ENCODE data around the gene POMGNT1.
"Not testable (repeated sequence)": the region's sequence is repeated elsewhere in the genome, so short reads cannot be mapped to it uniquely, and the experiment has no call there.

The POMGNT1 gene

GRCh38 chr1:46197964-46198811 lies at the start of gene POMGNT1:
Gene POMGNT1, minus strand, starts transcription at chr1:46198434. Its CDS starts 613 bp downstream, at chr1:46197821.
- in situ Hi-C loops (cut with MboI; ENCODE audit: low sequenced_read_pairs) = no loop called here

DNA sequence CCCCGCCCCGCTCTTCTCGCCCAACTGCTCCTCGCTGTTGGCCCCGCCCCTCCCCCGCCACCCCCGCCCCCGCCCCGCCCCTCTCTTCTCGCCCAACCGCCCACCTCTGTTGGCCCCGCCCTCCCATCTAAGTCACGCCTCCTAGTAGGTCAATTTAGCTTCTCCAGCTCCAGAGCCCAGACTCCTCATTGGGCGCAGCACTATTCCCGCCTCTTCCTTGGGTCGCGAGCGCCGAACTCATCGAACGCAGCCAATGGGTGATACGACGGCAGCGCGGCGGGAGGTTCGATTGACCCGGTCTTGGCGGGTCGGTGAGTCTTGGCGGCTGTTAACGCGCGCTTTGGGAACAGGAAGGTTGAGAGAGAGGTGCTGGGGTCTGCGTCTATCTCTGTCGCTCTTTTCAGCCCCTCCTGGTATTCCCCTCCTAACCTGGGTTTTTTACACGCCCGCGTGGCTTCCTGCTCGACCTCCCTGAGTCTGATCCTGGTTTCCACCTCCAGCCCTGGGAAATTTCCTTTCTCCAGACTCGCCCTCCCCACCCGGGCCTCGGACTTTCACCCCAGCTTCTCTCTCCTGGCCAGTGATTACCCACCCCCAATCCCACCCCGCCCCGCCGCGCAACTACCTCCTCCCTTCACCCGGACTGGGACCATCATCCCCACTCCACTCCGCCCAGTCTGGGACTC lies 49.3 kb upstream of the POMGNT1 start, which contains the start of gene RAD54L:
RAD54L (plus strand) TSS at position 328 of the 686 bp plus-strand sequence. CDS start 643 bp downstream, outside the sequence.
- in situ Hi-C loops (cut with MboI; ENCODE audit: low sequenced_read_pairs) = no loop called here

DNA sequence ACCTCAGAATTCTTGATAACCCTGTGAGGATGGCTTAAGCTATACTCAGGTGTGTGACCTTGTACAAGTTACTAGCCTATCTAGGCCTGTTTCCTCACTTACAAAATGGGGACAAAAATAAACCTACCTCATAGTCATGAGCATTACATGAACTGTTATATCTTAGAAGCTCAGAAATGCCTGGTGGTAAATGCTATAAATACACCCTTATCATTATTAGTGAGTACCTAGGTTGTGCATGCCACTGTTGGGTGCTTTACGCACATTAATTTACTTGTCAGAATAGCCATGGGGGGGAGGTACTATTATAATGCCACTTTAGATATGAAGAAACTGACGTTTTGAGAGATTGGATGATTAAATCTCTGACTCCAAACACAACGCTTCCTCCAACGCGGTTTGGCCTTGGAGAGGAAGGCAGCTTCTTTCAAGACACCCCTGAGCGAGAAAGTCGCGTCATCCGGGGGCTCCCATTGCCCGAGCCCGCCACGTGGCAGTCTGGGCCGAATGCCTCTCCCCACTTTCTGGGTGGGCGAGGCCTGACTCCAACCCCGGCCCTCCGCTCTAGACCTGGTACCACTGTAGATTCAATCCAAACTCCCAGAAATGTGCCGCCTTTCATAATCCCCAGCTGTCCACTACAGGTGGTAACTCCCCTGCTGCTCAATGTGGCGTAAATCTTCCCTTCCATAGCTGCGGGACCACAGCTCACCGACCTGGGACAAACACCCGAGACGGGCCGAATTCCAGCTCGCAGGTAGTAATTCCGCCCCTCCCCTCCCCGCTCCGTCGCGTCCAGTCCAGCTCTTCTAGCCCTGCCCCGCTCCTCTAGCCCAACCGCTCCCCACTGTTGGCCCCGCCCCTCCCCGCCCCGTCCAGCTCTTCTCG lies 48.6 kb upstream of the POMGNT1 start:
- in situ Hi-C loops (cut with MboI; ENCODE audit: low sequenced_read_pairs) = no loop called here

- in situ Hi-C loops (cut with MboI; ENCODE audit: low sequenced_read_pairs) = not testable (repeated sequence)
Measured at GRCh38 chr1:46246136-46246535, 47.9 kb upstream of the POMGNT1 start.

GRCh38 chr1:46244656-46245371 lies 46.6 kb upstream of the POMGNT1 start:
- in situ Hi-C loops (cut with MboI; ENCODE audit: low sequenced_read_pairs) = no loop called here

DNA sequence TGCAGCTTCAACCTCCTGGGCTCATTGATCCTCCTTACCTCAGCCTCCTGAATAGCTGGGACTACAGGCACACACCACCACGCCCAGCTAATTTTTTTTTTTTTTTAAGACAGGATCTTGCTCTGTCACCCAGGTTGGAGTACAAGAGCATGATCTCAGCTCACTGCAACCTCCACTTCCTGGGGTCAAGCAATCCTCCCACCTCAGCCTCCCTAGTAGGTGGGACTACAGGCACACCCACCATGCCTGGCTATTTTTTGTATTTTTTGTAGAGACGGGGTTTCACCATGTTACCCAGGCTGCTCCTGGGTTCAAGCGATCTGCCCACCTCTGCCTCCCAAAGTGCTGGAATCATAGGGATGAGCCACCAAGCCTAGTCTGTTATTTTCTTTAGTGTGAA lies 45.6 kb upstream of the POMGNT1 start:
- in situ Hi-C loops (cut with MboI; ENCODE audit: low sequenced_read_pairs) = not testable (repeated sequence)

GRCh38 chr1:46242918-46243317 lies 44.7 kb upstream of the POMGNT1 start:
- in situ Hi-C loops (cut with MboI; ENCODE audit: low sequenced_read_pairs) = no loop called here

- in situ Hi-C loops (cut with MboI; ENCODE audit: low sequenced_read_pairs) = not testable (repeated sequence)
Measured at GRCh38 chr1:46241733-46242132, 43.5 kb upstream of the POMGNT1 start.

GRCh38 chr1:46238865-46239264 lies 40.6 kb upstream of the POMGNT1 start:
- in situ Hi-C loops (cut with MboI; ENCODE audit: low sequenced_read_pairs) = not testable (repeated sequence)

DNA sequence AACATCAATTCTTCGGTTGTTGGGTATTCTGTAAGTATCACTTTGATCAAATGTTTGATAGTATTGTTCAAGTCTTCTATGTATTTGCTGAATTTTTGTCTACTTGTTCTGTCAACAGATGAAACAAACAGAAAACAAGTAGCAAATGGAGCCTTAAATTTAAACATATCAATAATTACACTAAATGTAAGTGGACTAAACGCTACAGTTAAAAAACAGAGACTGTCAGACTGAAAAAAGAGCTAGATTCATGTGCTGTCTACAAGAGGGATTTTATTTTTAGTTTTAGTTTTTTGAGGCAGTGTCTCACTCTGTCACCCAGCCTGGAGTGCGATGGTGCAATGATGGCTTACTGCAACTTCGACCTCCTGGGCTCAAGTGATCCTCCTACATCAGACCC lies 38.6 kb upstream of the POMGNT1 start:
- in situ Hi-C loops (cut with MboI; ENCODE audit: low sequenced_read_pairs) = no loop called here

DNA sequence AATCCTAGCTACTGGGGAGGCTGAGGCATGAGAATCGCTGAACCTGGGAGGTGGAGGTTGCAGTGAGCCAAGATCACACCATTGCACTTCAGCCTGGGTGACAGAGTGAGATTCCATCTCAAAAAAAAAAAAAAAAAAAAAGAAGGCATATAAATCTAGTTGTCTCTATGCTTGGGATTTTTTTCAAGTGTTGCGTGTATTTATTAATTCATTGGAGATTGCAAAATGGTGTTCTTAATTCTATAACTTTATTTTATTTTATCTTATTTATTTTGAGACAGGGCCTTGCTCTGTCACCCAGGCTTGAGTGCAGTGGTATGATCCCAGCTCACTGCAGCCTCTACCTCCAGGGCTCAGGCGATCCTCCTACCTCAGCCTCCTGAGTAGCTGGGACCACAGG lies 33.0 kb upstream of the POMGNT1 start:
- in situ Hi-C loops (cut with MboI; ENCODE audit: low sequenced_read_pairs) = not testable (repeated sequence)

DNA sequence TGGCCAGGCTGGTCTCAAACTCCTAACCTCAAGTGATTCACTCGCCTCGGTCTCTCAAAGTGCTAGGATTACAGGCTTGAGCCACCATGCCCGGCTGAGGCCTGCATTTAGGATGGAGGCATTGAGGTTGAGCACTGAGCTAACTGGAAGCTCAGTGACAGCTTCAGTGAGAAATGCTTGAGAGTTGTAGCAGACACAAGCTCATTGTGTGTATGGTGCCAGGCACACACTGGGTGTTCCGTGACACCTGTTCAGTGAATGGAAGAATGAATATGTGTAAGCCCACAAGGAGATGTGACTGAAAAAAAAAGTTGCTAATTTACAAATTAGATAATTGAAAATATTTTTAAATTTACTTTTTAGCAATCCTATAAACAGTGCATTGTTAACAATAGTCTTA lies 26.7 kb upstream of the POMGNT1 start:
- in situ Hi-C loops (cut with MboI; ENCODE audit: low sequenced_read_pairs) = no loop called here

DNA sequence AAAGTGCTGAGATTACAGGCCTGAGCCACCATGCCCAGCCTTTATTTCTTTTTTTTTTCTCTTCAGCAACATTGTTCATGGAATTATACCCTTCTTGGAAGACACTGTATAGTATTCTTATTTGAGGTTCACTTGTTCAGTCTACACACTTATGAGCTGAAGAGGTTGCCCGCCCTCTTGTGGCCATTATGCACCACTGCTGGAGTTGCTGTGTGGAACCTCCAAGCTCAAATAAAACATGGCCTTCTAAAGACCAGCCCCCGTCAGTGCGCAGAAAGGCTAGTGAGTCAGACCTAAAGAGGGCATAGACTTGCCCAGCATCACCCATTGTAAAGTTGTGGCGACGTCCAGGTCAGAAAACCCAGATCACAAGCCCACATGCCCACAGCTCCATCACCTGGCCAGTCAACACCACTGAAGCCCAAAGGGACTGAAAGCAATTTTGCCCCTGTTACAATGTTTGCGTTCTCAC lies 25.3 kb upstream of the POMGNT1 start:
- in situ Hi-C loops (cut with MboI; ENCODE audit: low sequenced_read_pairs) = no loop called here

DNA sequence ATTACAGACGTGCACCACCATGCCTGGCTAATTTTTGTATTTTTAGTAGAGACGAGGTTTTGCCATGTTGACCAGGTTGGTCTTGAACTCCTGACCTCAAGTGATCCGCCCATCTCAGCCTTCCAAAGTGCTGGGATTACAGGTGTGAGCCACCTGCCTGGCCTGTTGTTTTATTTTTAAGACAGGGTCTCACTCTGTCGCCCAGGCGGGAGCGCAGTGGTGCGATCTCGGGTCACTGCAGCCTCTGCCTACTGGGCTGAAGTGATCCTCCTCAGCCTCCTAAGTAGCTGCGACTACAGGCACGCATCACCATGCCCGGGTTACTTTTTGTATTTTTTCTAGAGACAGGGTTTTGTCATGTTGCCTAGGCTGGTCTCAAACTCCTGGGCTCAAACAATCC lies 24.8 kb upstream of the POMGNT1 start:
- in situ Hi-C loops (cut with MboI; ENCODE audit: low sequenced_read_pairs) = not testable (repeated sequence)

DNA sequence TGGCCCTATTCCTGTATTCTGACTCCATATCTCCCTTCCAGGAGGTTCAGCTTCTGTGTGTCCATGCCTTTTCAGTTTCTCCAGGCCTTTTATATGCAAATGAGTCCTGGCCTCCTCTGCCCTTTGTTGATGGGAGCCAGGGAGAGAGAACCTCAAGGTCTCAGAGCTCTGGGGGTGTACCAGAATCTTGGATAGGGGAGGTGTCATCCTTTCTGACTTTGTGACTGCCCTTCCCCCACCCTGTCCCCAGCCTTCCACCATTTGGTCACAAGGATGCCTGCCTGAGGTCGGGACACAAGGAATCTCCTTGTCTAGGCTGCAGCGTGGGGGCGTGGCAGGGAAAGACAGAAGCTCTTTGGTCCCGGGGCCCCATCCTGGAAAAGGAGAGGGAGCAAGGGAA lies 23.5 kb upstream of the POMGNT1 start:
- in situ Hi-C loops (cut with MboI; ENCODE audit: low sequenced_read_pairs) = no loop called here

DNA sequence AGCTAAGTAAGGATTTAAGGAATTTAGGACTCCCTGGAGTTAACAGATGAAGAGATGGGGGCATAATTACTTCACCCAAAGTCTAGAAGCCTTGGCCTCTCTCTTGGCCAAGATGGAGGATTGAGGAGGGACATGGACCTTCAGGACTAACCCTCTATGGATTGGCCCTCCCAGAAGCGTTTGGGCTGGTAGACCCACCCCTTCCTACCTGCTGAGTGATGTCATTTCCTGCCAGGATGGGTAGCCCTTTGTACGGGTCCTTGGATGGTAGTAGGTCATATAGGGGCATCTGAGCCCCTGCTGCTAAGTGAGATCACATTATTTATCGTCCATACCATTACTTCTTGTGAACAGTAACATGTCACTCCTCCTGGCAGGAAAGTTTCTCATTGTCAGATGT lies 22.6 kb upstream of the POMGNT1 start:
- in situ Hi-C loops (cut with MboI; ENCODE audit: low sequenced_read_pairs) = no loop called here

DNA sequence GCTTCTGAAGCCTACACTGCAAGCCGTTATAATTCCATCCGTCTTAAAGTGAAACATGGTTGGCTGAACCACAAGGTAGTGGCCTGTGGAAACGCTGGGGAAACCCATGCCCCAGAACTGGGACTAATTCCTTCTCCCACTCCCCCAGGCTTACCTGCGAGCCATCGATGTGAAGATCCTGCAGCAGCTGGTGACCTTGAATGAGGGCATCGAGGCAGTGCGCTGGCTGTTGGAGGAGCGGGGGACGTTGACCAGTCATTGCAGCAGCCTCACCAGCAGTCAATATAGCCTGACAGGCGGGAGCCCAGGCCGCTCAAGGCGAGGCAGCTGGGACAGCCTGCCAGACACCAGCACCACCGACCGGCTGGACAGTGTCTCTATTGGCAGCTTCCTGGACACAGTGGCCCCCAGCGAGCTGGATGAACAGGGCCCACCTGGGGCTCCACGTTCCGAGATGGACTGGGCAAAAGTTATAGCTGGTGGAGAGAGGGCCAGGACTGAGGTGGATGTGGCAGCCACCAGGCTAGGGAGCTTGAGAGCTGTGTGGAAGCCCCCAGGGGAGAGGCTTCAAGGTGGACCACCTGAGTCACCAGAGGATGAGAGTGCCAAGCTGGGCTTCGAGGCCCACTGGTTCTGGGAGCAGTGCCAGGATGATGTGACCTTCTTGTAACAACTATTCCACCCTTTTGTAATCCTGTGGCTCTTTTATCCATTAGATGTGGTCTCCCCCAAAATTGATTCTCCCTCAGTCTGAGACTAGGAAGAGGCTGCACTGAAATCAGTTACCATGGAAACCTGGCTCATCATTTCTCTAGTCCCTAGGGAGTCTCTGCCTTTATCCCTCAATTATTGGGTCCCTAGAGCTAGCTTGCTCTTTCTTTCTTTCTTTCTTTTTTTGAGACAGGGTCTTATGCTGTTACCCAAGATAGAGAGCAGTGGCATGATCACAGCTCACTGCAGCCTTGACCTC lies 21.6 kb upstream of the POMGNT1 start:
- in situ Hi-C loops (cut with MboI; ENCODE audit: low sequenced_read_pairs) = no loop called here

DNA sequence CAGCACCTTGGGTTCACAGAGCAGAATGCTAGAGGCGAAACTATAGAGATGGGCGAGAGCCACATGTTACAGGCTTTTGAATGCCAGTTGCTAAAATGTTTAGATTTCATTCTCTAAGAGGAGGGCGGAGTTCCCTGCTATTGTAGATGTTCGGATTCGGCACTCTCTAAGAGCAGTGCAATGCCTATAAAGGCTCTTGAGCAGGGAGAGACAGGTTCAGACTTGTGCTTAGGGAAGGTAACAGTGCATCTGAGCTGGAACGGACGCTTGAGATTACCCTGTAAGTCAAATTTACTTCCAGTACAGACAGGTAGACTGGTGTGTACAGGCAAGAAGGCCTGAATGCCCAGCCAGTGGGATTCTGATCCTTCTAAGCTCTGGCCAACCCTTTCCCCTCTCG lies 20.2 kb upstream of the POMGNT1 start:
- in situ Hi-C loops (cut with MboI; ENCODE audit: low sequenced_read_pairs) = no loop called here

DNA sequence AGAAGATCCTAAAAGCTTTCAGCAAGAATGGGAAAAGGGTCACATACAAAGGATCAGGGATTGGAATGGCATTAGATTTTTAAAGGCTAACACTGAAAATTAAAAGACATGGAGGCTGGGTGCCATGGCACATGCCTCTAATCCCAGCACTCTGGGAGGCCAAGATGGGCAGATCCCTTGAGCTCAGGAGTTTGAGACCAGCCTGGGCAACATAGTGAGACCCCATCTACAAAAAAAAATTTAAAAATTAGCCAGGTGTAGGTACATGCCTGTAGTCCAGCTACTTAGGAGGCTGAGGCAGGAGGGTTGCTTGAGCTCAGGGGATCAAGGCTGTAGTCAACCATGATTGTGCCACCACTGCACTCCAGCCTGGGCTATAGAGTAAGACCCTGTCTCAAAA lies 17.3 kb upstream of the POMGNT1 start:
- in situ Hi-C loops (cut with MboI; ENCODE audit: low sequenced_read_pairs) = no loop called here

All from HL-60/S4 treated with phorbol 12-myristate 13-acetate at 8.2 ng/mL for 4 days and 3 days (cell line).